Heart right ventricle (tissue), 16 donors: ENCODE measurements around the gene ATP5MG. TPM values are rescaled to one million over a fixed set of nuclear protein-coding genes. Genes with fewer than 3 reads are reported as not detected.

Experiments used
- ATAC-seq, 8 donors: fragments of 200-7000 bp; cut with Tn5 transposase; one replicate each; pipeline ENCODE4 v1.9.1; 2020; ENCODE audit warnings: mild to moderate bottlenecking in 8 of 8, moderate library complexity in 8 of 8, moderate number of reproducible peaks in 1 of 8
- DNase-seq, 2 donors: peaks; one replicate each; pipeline ENCODE4 v3.0.0-alpha.2; 2020
- H3K27ac ChIP-seq, 10 donors: fragments of 200-600 bp; sonication (generic) in 2 of 10; one replicate each; pipeline versions ENCODE4 v1.5.0 to v1.8.0; 2020 to 2022; ENCODE audit warnings: mild to moderate bottlenecking in 3 of 10
- H3K27me3 ChIP-seq, 7 donors: fragments of 200-600 bp; one replicate each; pipeline ENCODE4 v1.8.0; 2021 to 2022; ENCODE audit warnings: mild to moderate bottlenecking in 2 of 7
- H3K36me3 ChIP-seq, 9 donors: fragments of 200-600 bp; sonication (generic) in 1 of 9; one replicate each; pipeline versions ENCODE4 v1.5.0 to v1.8.0; 2020 to 2022; ENCODE audit warnings: mild to moderate bottlenecking in 2 of 9
- H3K4me1 ChIP-seq, 9 donors: fragments of 200-600 bp; sonication (generic) in 1 of 9; one replicate each; pipeline versions ENCODE4 v1.5.0 to v1.8.0; 2020 to 2022; ENCODE audit warnings: mild to moderate bottlenecking in 4 of 9
- H3K4me3 ChIP-seq, 10 donors: fragments of 200-600 bp; sonication (generic) in 2 of 10; one replicate each; pipeline versions ENCODE4 v1.5.0 to v1.8.0; 2020 to 2022; ENCODE audit warnings: mild to moderate bottlenecking in 7 of 10, moderate library complexity in 2 of 10
- H3K9me3 ChIP-seq, 11 donors: fragments of 200-600 bp in 10 of 11; sonication (generic) in 2 of 11; one replicate each; pipeline versions ENCODE4 v1.5.0 to v1.8.0; 2013 to 2022; ENCODE audit warnings: mild to moderate bottlenecking in 2 of 11, control low read depth in 1 of 11, moderate library complexity in 1 of 11
- WGBS, 2 donors: extraction: QIAGEN DNeasy Blood & Tissue Kit; methylation state at CpG; one replicate each; pipeline ENCODE4 v1.1.7; 2013; ENCODE audit warnings: inconsistent platforms in 1 of 2; 5-methylcytosine and 5-hydroxymethylcytosine counted together
- intact Hi-C, 10 donors: fragments of 100-400 bp; cut with DNase I; formaldehyde crosslinking; loops; one replicate each; pipeline versions ENCODE4 v1.11.1 to v1.14.2; 2022
- polyA plus RNA-seq, 2 donors: library from polyadenylated mRNA; stranded (reverse); fragments of 200-250 nt; gene quantifications; one replicate each; pipeline ENCODE4 v1.2.3, GENCODE V29; 2013
- total RNA-seq, 10 donors: library from RNA; stranded (reverse); fragmentation: NEBNext Ultra II Directional in 3 of 10; extraction: Animal tissue kit (Norgen Biotek cat#: 25700) in 3 of 10; gene quantifications; one replicate each; pipeline versions ENCODE4 v1.2.1 to v1.2.4, GENCODE V29; 2021 to 2023
- TF ChIP-seq, protein P1 (sequence below), 9 donors: fragments of 200-600 bp; sonication (generic) in 2 of 9; IDR thresholded peaks; one replicate each; pipeline versions ENCODE4 v1.5.0 to v1.8.0; 2021 to 2022; ENCODE audit warnings: antibody characterized with exemption in 9 of 9, mild to moderate bottlenecking in 5 of 9, moderate library complexity in 1 of 9
- donor health status: Arrhythmogenic right ventricular cardiomyopathy.
- donor health status: ischemic (EF 13 %, LVEDD 7.1; RV severe dilation, severe dysfunction).
- donor health status: healthy with polysubstance abuse.
- donor health status: DM: no; HTN: yes; CAD: no.
- donor health status: DM: no; HTN: no; CAD: no.
- donor health status: ischemic (EF 25% LVEDD 6.9; RV normal size, moderate dysfunction).
- donor health status: ischemic (EF 25% LVEDD 5.7; RV mildly dilated, moderate dysfunction).
- donor health status: healthy.
- donor health status: DM: yes; HTN: yes; CAD: no.
- donor health status: Ischemic cardiomyopathy.
- donor health status: ischemic (EF 35%, LVEDD 5.7; RV mildly dilated, moderate dysfunction).
- donor health status: nonischemic (EF 11% LVEDD 7.7; RV severe dilation, severe dysfunction).
- donor health status: DM: yes; HTN: yes; CAD: no.
- donor health status: PGD.
- donor health status: ischemic (EF 29% LVEDD 5.4; RV normal size, mild dysfunction).
- donor health status: nonischemic (EF 23%, LVEDD 6.1; RV moderate dilation, normal function).

Gene ATP5MG
- total and polyA plus RNA-seq, 12 donors = 365 to 800 (median 688) TPM

GRCh38 chr11:118447423-118447822, 46.0 kb downstream of the ATP5MG start:
- Histone ChIP-seq H3K36me3 (peaks cover 0 to 21% (median 0%) of the 10 kb centered on the region in 9 donors), H3K27ac (no peak overlapping the region), H3K4me1 (peaks cover 0 to 47% (median 29%) of the 10 kb centered on the region in 9 donors), H3K27me3 (no peaks in the 10 kb centered on the region), H3K9me3 (no peaks in the 10 kb centered on the region), H3K4me3 (no peak overlapping the region)
- ATAC-seq (no peak), DNase-seq (no peak)
- 91% methylated on average over 4 of the region's 4 CpGs for WGBS, 2 donors
- intact Hi-C loops = no loop called here
- TF ChIP-seq, protein P1, sequence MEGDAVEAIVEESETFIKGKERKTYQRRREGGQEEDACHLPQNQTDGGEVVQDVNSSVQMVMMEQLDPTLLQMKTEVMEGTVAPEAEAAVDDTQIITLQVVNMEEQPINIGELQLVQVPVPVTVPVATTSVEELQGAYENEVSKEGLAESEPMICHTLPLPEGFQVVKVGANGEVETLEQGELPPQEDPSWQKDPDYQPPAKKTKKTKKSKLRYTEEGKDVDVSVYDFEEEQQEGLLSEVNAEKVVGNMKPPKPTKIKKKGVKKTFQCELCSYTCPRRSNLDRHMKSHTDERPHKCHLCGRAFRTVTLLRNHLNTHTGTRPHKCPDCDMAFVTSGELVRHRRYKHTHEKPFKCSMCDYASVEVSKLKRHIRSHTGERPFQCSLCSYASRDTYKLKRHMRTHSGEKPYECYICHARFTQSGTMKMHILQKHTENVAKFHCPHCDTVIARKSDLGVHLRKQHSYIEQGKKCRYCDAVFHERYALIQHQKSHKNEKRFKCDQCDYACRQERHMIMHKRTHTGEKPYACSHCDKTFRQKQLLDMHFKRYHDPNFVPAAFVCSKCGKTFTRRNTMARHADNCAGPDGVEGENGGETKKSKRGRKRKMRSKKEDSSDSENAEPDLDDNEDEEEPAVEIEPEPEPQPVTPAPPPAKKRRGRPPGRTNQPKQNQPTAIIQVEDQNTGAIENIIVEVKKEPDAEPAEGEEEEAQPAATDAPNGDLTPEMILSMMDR (IDR thresholded peaks at IDR 0.05) = no peak

DNA sequence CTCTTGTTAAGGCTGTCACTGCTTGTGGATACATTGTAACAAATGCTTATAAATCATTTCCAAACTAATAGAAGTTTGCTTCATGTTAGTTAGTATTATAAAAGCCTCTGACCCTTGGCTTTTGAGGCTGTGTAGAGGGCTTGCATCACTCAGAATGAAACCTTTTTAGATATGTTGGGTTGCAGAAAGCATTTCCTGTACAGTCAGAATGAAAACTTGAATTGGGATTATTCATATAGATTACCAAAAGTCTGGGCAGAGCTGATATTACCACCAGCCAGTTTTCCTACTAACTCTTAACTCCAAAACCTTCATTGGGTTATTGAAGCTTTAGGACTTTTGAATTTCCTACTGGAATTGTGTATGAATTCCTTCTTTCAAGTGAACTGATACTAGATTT, 46.9 kb downstream of the ATP5MG start:
- ATAC-seq (no peak), DNase-seq (no peak)
- Histone ChIP-seq H3K27ac (no peak overlapping the region), H3K9me3 (no peaks in the 10 kb centered on the region), H3K4me1 (peaks cover 0 to 41% (median 21%) of the 10 kb centered on the region in 9 donors), H3K36me3 (peaks cover 0 to 25% (median 0%) of the 10 kb centered on the region in 9 donors), H3K4me3 (no peak overlapping the region), H3K27me3 (no peaks in the 10 kb centered on the region)
- TF ChIP-seq, protein P1 (IDR thresholded peaks at IDR 0.05) = no peak
- intact Hi-C loops = no loop called here

- intact Hi-C loops = no loop called here
- H3K4me1 ChIP-seq = peaks cover 0 to 35% (median 10%) of the 10 kb centered on the region in 9 donors
- H3K4me3 ChIP-seq = no peak overlapping the region
- H3K27ac ChIP-seq = no peak overlapping the region
- TF ChIP-seq, protein P1 (IDR thresholded peaks at IDR 0.05) = no peak
- ATAC-seq (no peak), DNase-seq (no peak)
- peaks cover 0 to 30% (median 0%) of the 10 kb centered on the region in 9 donors for H3K36me3 ChIP-seq
- WGBS, 2 donors = 83 to 86% methylated on average over 4 of the region's 4 CpGs
- no peaks in the 10 kb centered on the region for H3K27me3 ChIP-seq
- H3K9me3 ChIP-seq = no peaks in the 10 kb centered on the region
Measured at GRCh38 chr11:118449316-118449918, 48.0 kb downstream of the ATP5MG start.

- H3K36me3 ChIP-seq = peaks cover 0 to 30% (median 0%) of the 10 kb centered on the region in 9 donors
- peaks cover 0 to 30% (median 6%) of the 10 kb centered on the region in 9 donors for H3K4me1 ChIP-seq
- no peak for ATAC-seq
- no peaks in the 10 kb centered on the region for H3K27me3 ChIP-seq
- intact Hi-C loops = no loop called here
- TF ChIP-seq, protein P1 (IDR thresholded peaks at IDR 0.05) = no peak
- no peaks in the 10 kb centered on the region for H3K9me3 ChIP-seq
- DNase-seq = no peak
- 94 to 97% methylated on average over 1 of the region's 1 CpG for WGBS, 2 donors
- H3K27ac ChIP-seq = no peak overlapping the region
- no peak overlapping the region for H3K4me3 ChIP-seq
Measured at GRCh38 chr11:118450451-118450850, 49.0 kb downstream of the ATP5MG start.

Other genes with a start within 250 kb of the ATP5MG start
- gene SCN4B, start 248.8 kb upstream of the ATP5MG start, total RNA-seq = 10 to 100 TPM in 5 of 10 donors, 1 to 10 TPM in 5; 5.7 to 17.5 (median 10.3) TPM
- gene SCN4B, start 248.8 kb upstream of the ATP5MG start, polyA plus RNA-seq = 1 to 10 TPM; 5.4 to 8.8 TPM
- 10 to 100 TPM in 8 of 10 donors, 1 to 10 TPM in 2; 5.3 to 26.7 (median 20.9) TPM for gene SCN2B, start 225.0 kb upstream of the ATP5MG start, total RNA-seq
- gene SCN2B, start 225.0 kb upstream of the ATP5MG start, polyA plus RNA-seq = 1 to 10 TPM; 2.9 to 6.6 TPM
- gene JAML, start 176.6 kb upstream of the ATP5MG start, total RNA-seq = 10 to 100 TPM in 1 of 10 donors, 1 to 10 TPM in 8, under 1 TPM in 1; 0.50 to 19.5 (median 2.1) TPM
- 1 to 10 TPM; 1.2 to 2.3 TPM for gene JAML, start 176.6 kb upstream of the ATP5MG start, polyA plus RNA-seq
- gene MPZL3, start 149.2 kb upstream of the ATP5MG start, total RNA-seq = 1 to 10 TPM; 1.9 to 4.2 (median 2.7) TPM
- 1 to 10 TPM; 1.7 to 2.3 TPM for gene MPZL3, start 149.2 kb upstream of the ATP5MG start, polyA plus RNA-seq
- gene MPZL2, start 137.3 kb upstream of the ATP5MG start, total RNA-seq = 10 to 100 TPM in 8 of 10 donors, 1 to 10 TPM in 2; 4.0 to 23.4 (median 13.0) TPM
- 1 to 10 TPM; 8.7 to 8.8 TPM for gene MPZL2, start 137.3 kb upstream of the ATP5MG start, polyA plus RNA-seq
- gene CD3E, start 96.9 kb upstream of the ATP5MG start, total RNA-seq = 10 to 100 TPM in 1 of 10 donors, 1 to 10 TPM in 1, under 1 TPM in 6, not detected in 2; 0.17 to 12.2 (median 0.59) TPM
- under 1 TPM; 0.37 to 0.62 TPM for gene CD3E, start 96.9 kb upstream of the ATP5MG start, polyA plus RNA-seq
- gene CD3D, start 58.9 kb upstream of the ATP5MG start, total RNA-seq = 1 to 10 TPM in 3 of 10 donors, under 1 TPM in 2, not detected in 5; 0.31 to 6.3 (median 1.1) TPM
- under 1 TPM in 1 of 2 donors, not detected in 1; 0.54 TPM for gene CD3D, start 58.9 kb upstream of the ATP5MG start, polyA plus RNA-seq
- gene CD3G, start 57.3 kb upstream of the ATP5MG start, total RNA-seq = 1 to 10 TPM in 1 of 10 donors, under 1 TPM in 5, not detected in 4; 0.21 to 5.7 (median 0.41) TPM
- gene CD3G, start 57.3 kb upstream of the ATP5MG start, polyA plus RNA-seq = under 1 TPM in 1 of 2 donors, not detected in 1; 0.06 TPM
- 10 to 100 TPM; 38.4 to 46.4 (median 42.3) TPM for gene UBE4A, start 42.0 kb upstream of the ATP5MG start, total RNA-seq
- 10 to 100 TPM; 12.7 to 22.8 TPM for gene UBE4A, start 42.0 kb upstream of the ATP5MG start, polyA plus RNA-seq
- 10 to 100 TPM; 16.3 to 44.5 (median 38.9) TPM for gene KMT2A, start 34.9 kb downstream of the ATP5MG start, total RNA-seq
- 10 to 100 TPM in 1 of 2 donors, 1 to 10 TPM in 1; 4.1 to 13.8 TPM for gene KMT2A, start 34.9 kb downstream of the ATP5MG start, polyA plus RNA-seq
- 1 to 10 TPM in 1 of 10 donors, under 1 TPM in 6, not detected in 3; 0.28 to 1.8 (median 0.49) TPM for gene TTC36, start 125.9 kb downstream of the ATP5MG start, total RNA-seq
- under 1 TPM in 1 of 2 donors, not detected in 1; 0.16 TPM for gene TTC36, start 125.9 kb downstream of the ATP5MG start, polyA plus RNA-seq
- gene TMEM25, start 129.6 kb downstream of the ATP5MG start, total RNA-seq = 10 to 100 TPM; 10.2 to 16.2 (median 11.5) TPM
- gene TMEM25, start 129.6 kb downstream of the ATP5MG start, polyA plus RNA-seq = 1 to 10 TPM; 3.9 to 9.3 TPM
- 10 to 100 TPM; 14.0 to 23.4 (median 20.5) TPM for gene IFT46, start 164.3 kb downstream of the ATP5MG start, total RNA-seq
- 10 to 100 TPM; 22.2 to 23.0 TPM for gene IFT46, start 164.3 kb downstream of the ATP5MG start, polyA plus RNA-seq
- gene ARCN1, start 170.8 kb downstream of the ATP5MG start, total RNA-seq = 100 to 1,000 TPM in 4 of 10 donors, 10 to 100 TPM in 6; 84.8 to 122 (median 98.3) TPM
- 10 to 100 TPM; 48.8 to 88.1 TPM for gene ARCN1, start 170.8 kb downstream of the ATP5MG start, polyA plus RNA-seq
- gene PHLDB1, start 206.0 kb downstream of the ATP5MG start, total RNA-seq = 100 to 1,000 TPM in 9 of 10 donors, 10 to 100 TPM in 1; 81.9 to 125 (median 114) TPM
- gene PHLDB1, start 206.0 kb downstream of the ATP5MG start, polyA plus RNA-seq = 100 to 1,000 TPM in 1 of 2 donors, 10 to 100 TPM in 1; 74.9 to 259 TPM